GM21447 (cell line): ENCODE data around the gene CX3CL1.

Experiments used
- ATAC-seq: cut with Tn5 transposase; IDR thresholded peaks from one replicate; pipeline ENCODE4 v1.9.1; 2021; ENCODE audit not compliant: unreplicated experiment

Gene CX3CL1

DNA sequence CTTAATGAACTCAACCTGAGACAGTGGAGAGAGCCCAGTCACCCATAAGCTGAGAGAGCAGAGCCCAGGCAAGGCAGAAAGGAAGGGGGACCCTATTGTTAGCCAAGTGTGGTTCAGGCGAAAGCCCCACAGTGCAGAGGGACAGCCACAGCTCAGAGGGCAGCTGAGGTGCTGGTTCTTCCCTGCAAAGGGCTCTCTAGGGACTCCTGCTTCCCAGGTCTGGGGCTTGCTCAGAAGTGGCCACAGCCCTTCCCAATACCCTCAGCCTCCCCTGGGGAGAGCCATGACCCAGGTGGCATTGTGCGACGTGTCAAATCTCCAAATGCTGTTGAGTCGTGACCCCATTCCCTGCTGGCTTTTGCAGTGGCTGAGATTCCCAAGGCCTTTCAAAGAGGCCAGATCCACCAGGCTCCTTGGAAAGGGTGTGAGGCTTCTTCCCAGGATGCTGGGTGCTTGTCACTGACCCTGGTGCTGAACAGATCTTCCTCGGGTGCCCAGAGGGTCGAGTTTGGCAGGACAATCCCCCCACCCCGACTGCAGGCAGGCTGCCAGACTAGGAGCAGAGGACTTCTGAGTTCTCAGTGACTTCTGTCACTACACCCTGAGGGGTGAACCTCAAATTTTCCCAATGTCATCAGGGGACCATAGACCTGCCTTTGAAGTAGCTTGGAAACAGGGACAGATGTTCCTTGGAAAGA, 29.8 kb downstream of the CX3CL1 start:
- ATAC-seq = no peak

DNA sequence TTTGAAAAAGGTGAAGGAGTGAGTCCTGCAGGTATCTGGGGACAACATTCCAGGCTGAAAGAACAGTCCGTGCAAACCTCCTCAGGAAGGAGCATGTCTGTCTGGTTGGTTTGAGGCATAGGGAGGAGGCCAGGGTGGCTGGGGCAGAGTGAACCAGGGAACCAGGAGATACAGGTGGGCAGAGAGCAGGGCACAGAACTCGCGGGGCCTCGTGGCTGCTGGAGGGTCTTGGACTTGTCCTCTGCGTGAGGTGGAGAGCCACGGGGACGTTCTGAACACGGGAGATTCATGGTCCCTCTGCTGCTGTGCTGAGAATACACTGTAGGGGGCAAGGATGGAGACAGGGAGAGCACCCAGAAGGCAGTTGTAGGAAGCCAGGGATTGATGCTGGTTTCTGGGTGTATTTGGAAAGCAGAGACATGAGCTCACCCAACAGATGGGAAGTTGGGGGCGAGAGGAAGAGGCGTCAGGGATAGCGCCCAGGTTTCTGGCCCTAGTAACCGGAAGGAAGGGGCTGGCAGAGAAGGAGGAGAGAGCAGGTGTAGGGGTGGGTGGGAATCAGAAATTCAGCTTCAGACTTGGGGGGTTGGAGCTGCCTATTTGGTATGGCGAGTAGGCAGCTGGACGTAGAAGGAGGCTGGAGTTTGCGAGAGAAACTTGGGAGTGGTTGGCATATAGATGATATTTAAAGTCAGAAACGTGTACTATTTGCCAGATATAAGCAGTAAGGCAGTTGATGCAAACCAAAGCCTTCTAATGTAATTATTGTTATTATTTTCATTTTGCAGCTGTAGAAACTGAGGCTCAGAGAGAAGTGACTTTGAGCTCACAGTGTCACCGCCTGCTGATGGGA, 31.9 kb downstream of the CX3CL1 start, which contains the start of gene CCL17:
CCL17 (plus strand) TSS at position 803 of the 853 bp plus-strand sequence. CDS start 9,166 bp downstream, outside the sequence.
- no peak for ATAC-seq

DNA sequence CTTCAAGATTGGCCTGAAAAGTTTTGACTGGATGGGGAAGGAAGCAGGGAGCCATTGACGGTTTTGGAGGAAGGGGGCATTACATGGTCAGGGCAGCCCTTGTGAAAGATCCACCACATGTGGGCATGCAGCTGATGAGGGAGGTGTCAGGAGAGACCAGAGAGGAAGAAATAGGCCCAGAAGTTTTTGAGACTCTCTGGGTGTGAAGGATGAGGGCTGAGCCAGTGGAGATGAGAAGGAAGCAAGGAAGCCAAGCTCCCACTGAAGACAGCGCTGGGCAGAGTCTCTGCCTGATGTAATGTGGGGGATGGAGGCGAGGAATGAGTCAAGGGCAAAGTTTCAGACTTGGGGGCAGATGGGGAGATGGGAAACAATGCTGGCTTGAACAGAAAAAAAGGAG, 32.8 kb downstream of the CX3CL1 start:
- no peak for ATAC-seq

DNA sequence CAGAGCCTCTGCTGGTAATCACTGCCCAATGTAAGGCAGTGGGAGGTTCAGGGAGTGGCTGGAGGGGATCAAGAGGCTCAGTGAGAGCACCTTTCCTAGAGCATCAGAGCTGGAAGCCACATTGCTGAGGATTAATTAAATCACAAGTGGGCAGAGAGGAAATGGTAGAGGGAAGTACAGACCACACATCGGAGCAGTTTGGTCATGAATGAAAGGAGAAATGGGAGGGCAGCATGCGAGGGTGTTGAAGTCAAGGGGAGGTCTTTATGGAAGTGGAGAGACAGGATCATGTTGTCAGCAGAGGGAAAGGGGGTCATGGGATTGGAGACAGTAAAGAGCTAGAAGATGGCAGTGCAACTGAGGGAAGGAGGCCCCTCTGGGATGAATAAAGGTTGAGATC, 34.6 kb downstream of the CX3CL1 start:
- no peak for ATAC-seq

DNA sequence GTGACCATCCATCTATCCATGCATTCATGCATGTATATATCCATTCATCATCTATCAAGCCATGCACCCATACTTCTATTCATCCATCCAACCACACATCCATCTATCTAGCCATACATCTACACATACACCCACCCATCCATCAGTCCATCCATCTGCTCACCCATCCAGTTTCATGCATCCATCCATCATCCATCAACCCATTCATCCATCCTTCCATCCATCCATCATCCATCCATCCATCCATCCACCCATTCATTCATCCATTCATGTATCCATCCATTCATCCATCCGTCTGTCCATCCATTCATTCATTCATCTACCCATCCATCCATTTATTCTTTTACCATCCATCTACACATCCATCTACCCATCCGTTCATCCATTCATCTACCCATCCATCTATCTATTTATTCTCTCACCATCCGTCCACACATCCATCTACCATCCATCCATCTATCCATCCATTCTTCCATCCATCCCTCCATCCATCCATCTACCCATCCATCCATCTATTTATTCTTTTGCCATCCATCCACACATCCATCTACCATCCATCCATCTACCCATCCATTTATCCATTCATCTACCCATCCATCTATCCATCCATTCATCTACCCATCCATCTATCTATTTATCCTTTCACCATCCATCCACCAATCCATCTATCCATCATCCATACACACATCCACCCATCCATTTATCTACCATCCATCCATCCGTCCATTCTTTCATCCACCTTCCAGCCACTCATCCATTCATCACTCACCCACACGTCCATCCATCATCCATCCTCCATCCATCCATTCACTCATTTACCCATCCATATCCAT, 35.4 kb downstream of the CX3CL1 start:
- ATAC-seq = no peak

DNA sequence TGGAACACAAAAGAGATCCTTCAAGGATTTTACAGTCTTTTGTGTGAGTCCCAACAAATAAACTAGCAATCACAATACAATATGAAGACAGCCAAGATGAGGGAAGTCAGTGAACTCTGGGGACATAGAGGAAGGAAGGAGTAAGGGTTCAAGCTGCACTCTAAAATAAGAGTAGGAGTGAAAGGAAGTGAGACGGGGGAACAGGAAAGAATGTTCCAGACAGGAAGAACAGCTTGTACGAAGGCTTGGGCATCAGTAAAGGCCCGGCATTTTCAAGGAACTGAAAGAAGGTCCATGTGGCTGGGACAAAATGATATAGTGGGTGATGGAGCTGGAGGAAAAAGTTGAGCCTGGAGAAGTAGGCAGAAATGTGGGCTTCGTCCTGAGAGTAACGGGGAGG, 36.8 kb downstream of the CX3CL1 start:
- ATAC-seq = no peak

DNA sequence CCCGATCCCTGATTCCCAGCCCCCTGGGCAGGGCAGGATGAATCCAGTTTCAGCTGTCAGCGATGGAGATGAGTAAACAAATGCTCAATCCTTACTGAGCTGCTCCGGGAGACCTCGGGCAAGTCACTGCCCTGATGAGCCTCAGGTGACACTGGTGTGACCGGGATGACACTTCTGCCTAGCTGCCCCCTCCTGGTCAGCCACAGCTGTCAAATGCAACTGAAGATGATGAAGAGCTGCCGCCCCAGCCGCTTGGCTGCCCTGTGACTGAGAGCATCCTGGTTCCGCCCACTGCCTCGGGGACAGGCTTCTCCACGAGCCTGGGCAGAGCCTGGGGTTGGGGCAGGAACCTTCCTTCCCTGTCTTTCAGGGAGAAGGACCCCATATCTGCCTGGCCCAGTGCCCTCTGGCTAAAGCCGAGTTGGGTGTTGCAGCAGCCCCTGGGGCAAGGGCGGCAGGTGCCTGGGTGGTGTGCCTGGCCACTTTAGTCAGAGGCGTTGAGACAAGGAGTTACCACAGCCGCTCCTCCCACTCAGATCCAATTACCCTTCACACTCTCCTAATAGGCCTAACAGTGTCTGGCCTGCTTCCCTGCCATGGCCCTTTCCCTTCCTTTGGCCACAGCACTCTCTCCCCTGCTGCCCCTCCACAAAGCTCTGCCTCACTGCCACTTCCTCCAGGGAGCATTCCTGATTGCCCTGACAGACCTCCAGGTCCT, 37.7 kb downstream of the CX3CL1 start:
- no peak for ATAC-seq

DNA sequence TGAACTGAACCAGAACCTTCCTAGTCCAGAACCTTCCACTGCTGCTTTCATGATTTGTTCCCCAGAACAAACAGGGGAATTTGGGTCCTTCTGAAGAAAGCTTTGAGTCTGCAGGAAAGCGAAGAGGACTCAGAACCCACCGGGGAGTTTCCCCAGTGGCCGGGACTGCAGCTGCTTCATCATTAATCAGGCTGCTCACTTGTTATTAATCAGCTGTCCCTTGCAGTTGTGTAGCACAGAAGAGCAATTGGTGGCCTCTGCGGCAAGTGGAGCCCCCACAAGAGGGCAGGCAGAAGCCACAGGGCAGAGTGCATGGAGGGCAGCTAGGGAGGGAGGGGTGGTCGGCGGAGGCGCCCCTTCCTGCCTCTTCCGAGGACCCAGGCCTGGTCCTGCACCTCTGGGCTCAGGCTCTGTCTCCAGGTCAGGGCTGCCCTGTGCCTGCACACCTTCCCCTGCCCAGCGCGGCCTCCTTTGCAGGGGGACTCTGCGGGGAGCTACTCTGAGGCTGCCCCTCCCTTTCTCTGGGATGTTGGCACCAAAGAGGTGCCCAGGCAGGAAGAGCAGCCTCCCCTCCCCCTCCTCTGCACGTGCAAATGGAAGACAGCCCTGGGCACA, 39.2 kb downstream of the CX3CL1 start:
- no peak for ATAC-seq

DNA sequence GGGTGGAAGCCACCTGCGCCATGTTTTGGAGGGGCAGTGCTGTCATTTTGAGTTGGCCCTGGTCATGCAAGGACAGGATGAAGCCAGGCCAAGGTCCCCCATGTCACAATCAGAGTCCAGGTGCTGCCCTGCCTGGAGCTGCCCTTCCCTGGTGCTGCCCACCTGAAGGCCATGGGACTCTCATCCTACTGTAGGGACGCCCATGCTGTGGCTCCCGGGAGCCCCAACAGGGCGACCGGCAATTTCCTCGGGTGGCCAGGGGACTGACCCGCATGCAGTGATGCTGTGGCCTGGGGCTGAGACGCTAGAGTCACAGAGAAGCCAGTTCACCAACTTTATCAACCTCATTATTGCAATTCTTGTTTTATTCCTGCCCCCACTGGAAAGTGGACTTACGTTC, 40.3 kb downstream of the CX3CL1 start:
- no peak for ATAC-seq

DNA sequence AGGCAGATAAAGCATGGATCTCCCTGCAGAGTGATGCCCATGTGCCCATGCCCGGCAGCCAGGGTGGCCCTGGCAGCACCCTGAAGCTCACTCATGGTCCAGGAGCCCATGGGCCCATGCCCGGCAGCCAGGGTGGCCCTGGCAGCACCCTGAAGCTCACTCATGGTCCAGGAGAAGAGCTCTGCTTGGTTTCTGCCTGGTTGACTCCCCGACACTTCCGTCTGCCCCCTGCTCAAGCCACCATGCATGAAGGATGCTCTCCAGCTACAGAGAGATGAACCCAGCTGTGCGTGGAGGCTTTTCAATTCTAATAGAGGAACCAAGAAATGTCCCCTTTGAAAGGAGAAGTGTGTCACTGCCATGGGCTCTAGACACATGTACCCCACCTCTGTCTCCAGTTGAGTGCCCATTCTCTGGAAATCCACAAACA, 41.0 kb downstream of the CX3CL1 start:
- peak; percentile 64 for ATAC-seq

DNA sequence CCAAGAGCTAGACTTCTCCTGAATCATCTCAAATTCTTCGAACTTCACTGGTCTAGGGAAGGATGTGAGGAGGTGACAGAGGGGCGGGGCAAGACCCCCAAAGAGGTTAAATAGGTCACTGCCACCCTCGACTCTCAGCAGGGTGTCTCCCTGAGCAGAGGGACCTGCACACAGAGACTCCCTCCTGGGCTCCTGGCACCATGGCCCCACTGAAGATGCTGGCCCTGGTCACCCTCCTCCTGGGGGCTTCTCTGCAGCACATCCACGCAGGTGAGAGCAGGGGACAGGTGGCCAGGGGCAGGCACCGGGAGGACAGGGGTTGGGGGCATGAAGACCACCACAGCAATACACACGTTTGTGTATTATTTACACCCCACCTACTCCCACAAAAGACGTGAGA, 41.4 kb downstream of the CX3CL1 start:
- ATAC-seq = no peak

DNA sequence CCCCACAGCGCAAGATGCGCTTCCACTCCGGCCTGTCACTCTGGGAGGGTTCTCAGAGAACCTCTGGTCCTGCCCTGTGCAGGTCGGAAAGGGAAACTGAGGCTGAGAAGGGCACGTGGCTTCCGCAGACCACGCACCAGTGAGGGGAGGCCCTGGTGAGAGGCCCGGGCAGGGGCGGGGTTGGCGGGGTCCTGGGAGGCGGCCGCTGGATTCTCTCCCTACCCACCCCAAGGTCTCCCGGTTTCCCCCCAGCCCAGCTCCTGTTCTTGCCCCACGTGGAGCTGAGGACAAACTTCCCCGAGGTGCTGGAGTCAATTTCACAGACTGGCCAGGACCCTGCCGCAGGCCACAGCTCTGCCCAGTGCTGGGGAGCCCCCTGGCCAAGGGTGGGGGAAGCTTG, 43.8 kb downstream of the CX3CL1 start:
- no peak for ATAC-seq

DNA sequence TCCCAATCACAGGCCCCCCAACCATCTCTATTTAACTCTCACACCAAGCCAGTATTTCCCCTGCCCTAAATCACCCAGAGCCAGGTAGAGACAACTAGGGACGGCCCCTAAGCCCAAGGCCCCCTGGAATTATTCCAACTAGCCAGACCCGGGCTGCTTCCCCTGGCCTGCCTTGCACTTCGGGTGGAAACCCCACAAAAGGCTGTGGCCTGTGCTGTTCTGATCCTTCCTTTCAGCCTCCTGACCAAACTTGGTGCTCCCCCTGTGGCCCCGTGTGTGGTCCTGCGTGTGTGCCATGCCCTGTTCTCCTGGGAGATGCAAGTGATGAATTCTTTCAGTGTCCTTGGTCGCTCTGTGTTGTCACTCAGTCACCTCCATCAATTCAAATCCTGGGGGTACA, 47.2 kb downstream of the CX3CL1 start:
- no peak for ATAC-seq

DNA sequence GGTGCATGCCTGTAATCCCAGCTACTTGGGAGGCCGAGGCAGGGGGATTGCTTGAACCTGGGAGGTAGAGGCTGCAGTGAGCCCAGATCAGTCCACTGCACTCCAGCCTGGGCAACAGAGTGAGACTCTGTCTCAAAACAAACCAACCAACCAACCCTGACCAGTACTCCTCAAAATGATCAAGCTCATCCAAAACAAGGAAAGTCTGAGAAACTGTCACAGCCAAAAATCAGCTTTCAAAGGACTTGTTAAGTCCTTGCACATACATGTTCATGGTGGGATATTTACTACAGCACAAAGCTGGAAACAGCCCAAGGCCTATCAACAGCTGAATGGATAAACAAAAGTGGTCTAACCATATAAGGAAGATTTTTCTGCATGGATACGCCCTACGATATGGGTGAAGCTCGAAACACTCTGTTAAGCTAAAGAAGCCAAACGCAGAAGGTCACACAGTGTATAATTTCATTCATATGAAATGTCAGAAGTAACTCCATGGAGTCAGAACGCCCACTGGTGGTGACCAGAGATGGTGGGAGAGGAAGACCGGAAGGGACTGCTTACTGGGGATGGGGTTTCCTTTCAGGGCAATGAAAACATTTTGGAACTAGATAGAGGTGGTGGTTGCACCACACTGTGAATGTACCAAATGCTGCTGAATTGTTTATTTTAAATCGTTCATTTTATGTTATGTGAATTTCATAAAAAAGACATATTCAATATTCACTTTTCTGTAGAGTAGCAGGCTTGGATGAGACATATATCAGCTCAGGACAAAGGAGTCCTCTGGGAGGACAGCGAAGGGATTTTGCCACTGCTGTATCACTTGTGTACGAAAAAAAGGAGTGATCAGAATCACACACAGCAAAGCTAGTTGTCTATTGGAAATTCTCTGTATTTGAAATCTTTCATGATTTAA, 50.0 kb downstream of the CX3CL1 start:
- no peak for ATAC-seq

DNA sequence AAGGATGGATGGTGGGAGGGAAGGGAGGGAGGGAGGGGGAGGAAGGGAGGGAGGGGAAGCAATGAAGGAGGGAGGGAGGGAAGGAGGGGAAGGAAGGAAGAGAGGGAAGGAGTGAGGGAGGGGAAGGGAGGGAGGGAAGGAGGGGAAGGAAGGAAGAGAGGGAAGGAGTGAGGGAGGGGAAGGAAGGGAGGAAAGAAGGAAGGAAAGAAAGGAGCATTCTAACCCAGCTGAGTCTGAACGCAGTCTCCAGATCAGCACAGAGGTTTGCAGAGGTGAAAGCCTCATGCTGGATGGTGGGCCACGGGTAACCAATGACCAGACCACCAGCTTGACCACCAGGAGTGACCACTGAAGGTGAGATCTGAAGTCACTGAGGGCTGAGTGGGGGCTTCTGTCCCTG, 50.9 kb downstream of the CX3CL1 start:
- ATAC-seq = no peak

DNA sequence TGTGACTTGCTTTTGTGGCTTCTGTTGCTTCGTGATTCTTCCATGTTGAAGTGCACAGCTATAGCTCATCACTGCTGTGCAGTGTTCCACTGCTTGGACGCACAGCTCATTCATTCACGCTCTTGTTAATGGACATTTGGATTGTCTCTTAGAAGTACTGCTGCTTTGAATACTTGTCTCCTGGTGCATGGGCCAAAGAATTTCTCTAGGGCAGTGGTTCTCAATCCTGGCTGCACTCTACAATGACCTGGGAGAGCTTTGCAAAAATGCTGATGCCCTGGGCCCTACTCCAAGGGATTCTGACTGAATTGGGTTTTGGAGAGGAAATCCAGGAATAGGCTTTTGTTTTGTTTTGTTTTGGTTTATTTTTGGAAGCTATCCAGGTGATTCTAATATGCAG, 52.3 kb downstream of the CX3CL1 start:
- no peak for ATAC-seq

DNA sequence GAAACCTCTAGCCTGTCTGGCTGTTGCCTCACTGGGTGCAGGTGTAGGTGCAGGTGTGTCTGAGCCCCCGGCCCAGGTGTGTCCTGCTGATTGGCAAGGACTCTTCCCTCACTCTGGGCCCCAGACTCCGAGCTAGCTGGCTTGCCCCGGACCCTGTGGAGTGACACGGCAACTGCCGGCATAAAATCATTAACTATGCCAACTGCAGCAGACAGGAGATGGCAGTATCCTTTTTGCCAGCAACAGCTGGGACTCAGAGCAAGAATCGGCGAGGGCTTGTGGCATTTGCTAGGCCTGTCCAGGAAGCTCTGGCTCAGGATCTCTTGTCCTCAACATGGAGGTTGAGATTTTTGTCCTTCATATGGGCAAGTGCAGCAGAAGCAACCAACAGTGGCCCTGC, 54.1 kb downstream of the CX3CL1 start:
- ATAC-seq = no peak

DNA sequence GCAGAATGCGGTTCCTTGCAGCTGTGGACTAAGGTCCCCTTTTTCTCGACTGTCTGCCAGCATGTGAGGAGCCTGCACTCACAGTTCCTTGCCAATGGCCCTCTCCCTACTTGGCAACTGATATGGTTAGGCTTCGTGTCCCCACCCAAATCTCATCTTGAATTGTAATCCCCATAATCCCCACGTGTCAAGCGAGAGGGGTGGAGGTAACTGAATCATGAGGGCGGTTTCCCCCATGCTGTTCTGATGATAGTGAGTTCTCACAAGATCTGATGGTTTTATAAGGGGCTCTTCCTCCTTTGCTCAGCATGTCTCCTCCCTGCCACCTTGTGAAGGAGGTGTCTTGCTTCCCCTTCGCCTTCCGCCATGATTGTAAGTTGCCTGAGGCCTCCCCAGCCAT, 55.0 kb downstream of the CX3CL1 start:
- no peak for ATAC-seq

DNA sequence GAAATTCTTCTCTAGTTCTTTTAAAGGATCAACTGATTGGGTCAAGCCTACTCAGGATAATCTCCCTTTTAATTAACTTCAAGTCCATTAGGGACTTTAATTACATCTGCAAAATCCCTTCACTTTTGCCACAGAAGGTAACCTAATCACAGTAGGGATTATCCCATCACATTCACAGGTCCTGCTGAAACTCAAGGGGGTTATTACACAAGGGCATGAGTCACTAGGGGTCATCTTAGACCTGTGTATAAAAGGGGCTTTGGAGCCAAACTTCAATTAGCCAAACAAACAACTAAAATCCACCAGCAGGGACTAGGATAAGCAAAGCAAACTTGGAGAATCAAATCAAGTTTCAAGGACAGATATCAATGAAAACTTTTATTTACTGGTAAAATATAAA, 55.5 kb downstream of the CX3CL1 start:
- no peak for ATAC-seq
